Measurements from ENCODE around the gene RIC8A. TPM values are rescaled to one million over a fixed set of nuclear protein-coding genes. Genes with fewer than 3 reads are reported as not detected.
"Not testable (repeated sequence)": the region's sequence is repeated elsewhere in the genome, so short reads cannot be mapped to it uniquely, and the experiment has no call there.

The RIC8A gene
- total RNA-seq (ENCODE audit: unreplicated experiment) = 95.5 TPM
- long read RNA-seq, transcript RIC8A-203 (10 exons, 3,703 nt) = major isoform, 27 of 39 reads
- long read RNA-seq, partial matches to known transcripts = 0 of 39 reads
- long read RNA-seq, other reads (novel, unspliced or antisense) = 9 of 39 reads

- Mint-ChIP-seq H3K27me3 (ENCODE audit: unreplicated experiment) (peaks cover 17% of the 10 kb centered on the region), H3K36me3 (ENCODE audit: unreplicated experiment) (peaks cover 4% of the 10 kb centered on the region), H3K4me1 (ENCODE audit: low read depth, unreplicated experiment) (no peaks in the 10 kb centered on the region)
Measured at GRCh38 chr11:207208-207862, at the start of gene RIC8A, which contains the start of gene BET1L. TSS of gene RIC8A (plus strand) at chr11:207708. CDS start at chr11:208855, 1,147 bp downstream. TSS of gene BET1L (minus strand) at chr11:207399. CDS start at chr11:207321, 78 bp downstream.

GRCh38 chr11:180242-180641, 27.3 kb upstream of the RIC8A start:
- not testable (repeated sequence) for H3K9me3 Mint-ChIP-seq (ENCODE audit: unreplicated experiment); H3K27me3 Mint-ChIP-seq (ENCODE audit: unreplicated experiment); H3K4me3 Mint-ChIP-seq (ENCODE audit: unreplicated experiment); DNase-seq; H3K27ac Mint-ChIP-seq (ENCODE audit: unreplicated experiment); H3K4me1 Mint-ChIP-seq (ENCODE audit: low read depth, unreplicated experiment); H3K36me3 Mint-ChIP-seq (ENCODE audit: unreplicated experiment)
- peak; percentile 31 for TF ChIP-seq CTCF (IDR thresholded peaks at IDR 0.05; ENCODE audit: partially characterized antibody, unreplicated experiment)

More at GRCh38 chr11:207208-207862, at the start of gene RIC8A, which contains the start of gene BET1L:
- DNase-seq = peak; percentile 96
- peak within 1 kb of the TSS; percentile 97 for H3K4me3 Mint-ChIP-seq (ENCODE audit: unreplicated experiment)
- H3K27ac Mint-ChIP-seq (ENCODE audit: unreplicated experiment) = peak within 1 kb of the TSS; percentile 94
- H3K9me3 Mint-ChIP-seq (ENCODE audit: unreplicated experiment) = peaks cover 16% of the 10 kb centered on the region
- TF ChIP-seq CTCF (IDR thresholded peaks at IDR 0.05; ENCODE audit: partially characterized antibody, unreplicated experiment) = no peak

- not testable (repeated sequence) for H3K27me3 Mint-ChIP-seq (ENCODE audit: unreplicated experiment); H3K9me3 Mint-ChIP-seq (ENCODE audit: unreplicated experiment)
- peak; percentile 12 for DNase-seq
Measured at GRCh38 chr11:189200-189783, 18.2 kb upstream of the RIC8A start.

GRCh38 chr11:189843-190311, 17.6 kb upstream of the RIC8A start:
- not testable (repeated sequence) for H3K36me3 Mint-ChIP-seq (ENCODE audit: unreplicated experiment); H3K9me3 Mint-ChIP-seq (ENCODE audit: unreplicated experiment); H3K27ac Mint-ChIP-seq (ENCODE audit: unreplicated experiment); H3K4me1 Mint-ChIP-seq (ENCODE audit: low read depth, unreplicated experiment); H3K4me3 Mint-ChIP-seq (ENCODE audit: unreplicated experiment); H3K27me3 Mint-ChIP-seq (ENCODE audit: unreplicated experiment)
- peak; percentile 57 for TF ChIP-seq CTCF (IDR thresholded peaks at IDR 0.05; ENCODE audit: partially characterized antibody, unreplicated experiment)
- DNase-seq = peak; percentile 45

More at GRCh38 chr11:189200-189783, 18.2 kb upstream of the RIC8A start:
- H3K4me3 Mint-ChIP-seq (ENCODE audit: unreplicated experiment); H3K27ac Mint-ChIP-seq (ENCODE audit: unreplicated experiment); H3K36me3 Mint-ChIP-seq (ENCODE audit: unreplicated experiment); H3K4me1 Mint-ChIP-seq (ENCODE audit: low read depth, unreplicated experiment): not testable (repeated sequence)

GRCh38 chr11:190546-190945, 17.0 kb upstream of the RIC8A start:
- H3K27ac Mint-ChIP-seq (ENCODE audit: unreplicated experiment); H3K4me3 Mint-ChIP-seq (ENCODE audit: unreplicated experiment); H3K4me1 Mint-ChIP-seq (ENCODE audit: low read depth, unreplicated experiment); DNase-seq; H3K9me3 Mint-ChIP-seq (ENCODE audit: unreplicated experiment); H3K27me3 Mint-ChIP-seq (ENCODE audit: unreplicated experiment); H3K36me3 Mint-ChIP-seq (ENCODE audit: unreplicated experiment): not testable (repeated sequence)

GRCh38 chr11:191490-192478, 15.7 kb upstream of the RIC8A start:
- not testable (repeated sequence) for H3K9me3 Mint-ChIP-seq (ENCODE audit: unreplicated experiment); H3K4me1 Mint-ChIP-seq (ENCODE audit: low read depth, unreplicated experiment); H3K27ac Mint-ChIP-seq (ENCODE audit: unreplicated experiment); H3K4me3 Mint-ChIP-seq (ENCODE audit: unreplicated experiment); H3K27me3 Mint-ChIP-seq (ENCODE audit: unreplicated experiment); H3K36me3 Mint-ChIP-seq (ENCODE audit: unreplicated experiment)
- DNase-seq = peak; percentile 2

GRCh38 chr11:192674-193128, 14.8 kb upstream of the RIC8A start, which contains the start of gene SCGB1C1:
TSS of gene SCGB1C1 (plus strand) at chr11:193078. CDS start at chr11:193100, 22 bp downstream.
- H3K27ac Mint-ChIP-seq (ENCODE audit: unreplicated experiment); H3K27me3 Mint-ChIP-seq (ENCODE audit: unreplicated experiment); H3K4me1 Mint-ChIP-seq (ENCODE audit: low read depth, unreplicated experiment); H3K4me3 Mint-ChIP-seq (ENCODE audit: unreplicated experiment); DNase-seq; H3K36me3 Mint-ChIP-seq (ENCODE audit: unreplicated experiment); H3K9me3 Mint-ChIP-seq (ENCODE audit: unreplicated experiment): not testable (repeated sequence)

GRCh38 chr11:193481-193880, 14.0 kb upstream of the RIC8A start:
- not testable (repeated sequence) for H3K27ac Mint-ChIP-seq (ENCODE audit: unreplicated experiment)

More at GRCh38 chr11:193481-193880, 14.0 kb upstream of the RIC8A start:
- DNase-seq = peak; percentile 10
- not testable (repeated sequence) for H3K27me3 Mint-ChIP-seq (ENCODE audit: unreplicated experiment); H3K4me3 Mint-ChIP-seq (ENCODE audit: unreplicated experiment); H3K4me1 Mint-ChIP-seq (ENCODE audit: low read depth, unreplicated experiment); H3K9me3 Mint-ChIP-seq (ENCODE audit: unreplicated experiment); H3K36me3 Mint-ChIP-seq (ENCODE audit: unreplicated experiment)
